A673 (cell line): ENCODE measurements around the gene SLC7A9. TPM values are rescaled to one million over a fixed set of nuclear protein-coding genes. Genes with fewer than 3 reads are reported as not detected.
"Not testable (repeated sequence)": the region's sequence is repeated elsewhere in the genome, so short reads cannot be mapped to it uniquely, and the experiment has no call there.

ENCODE experiments used
- BruUV-seq: library from RNA; stranded (reverse); fragments of 400-500 nt; replicated peaks from 2 replicates; lab custom pipeline; 2021; lab: Mats Ljungman, UMichigan
- CTCF ChIA-PET: fragments of 300-600 bp; sonication (Branson Sonifier 250); formaldehyde crosslinking; loops from one replicate; lab custom pipeline; 2022; ENCODE audit warnings: antibody characterized with exemption; lab: Charles Lee
- POLR2A ChIA-PET: fragments of 300-600 bp; sonication (Branson Sonifier 250); formaldehyde crosslinking; loops from one replicate; lab custom pipeline; 2022; ENCODE audit warnings: antibody characterized with exemption; ENCODE audit not compliant: low non-redundant PET; lab: Charles Lee
- DNase-seq: peaks from one replicate; pipeline ENCODE4 v3.0.0-alpha.2; 2015; ENCODE audit warnings: low spot score
- H3K27ac ChIP-seq: fragments of 200-600 bp; sonication (generic); 2 replicates; pipeline ENCODE4 v1.5.1; 2016; ENCODE audit warnings: mixed run types, low read depth, mild to moderate bottlenecking, mixed read lengths, antibody characterized with exemption, low read length; ENCODE audit not compliant: poor library complexity, severe bottlenecking
- H3K27me3 ChIP-seq: fragments of 200-600 bp; sonication (generic); replicated peaks from 2 replicates; pipeline ENCODE4 v1.6.1; 2017; ENCODE audit warnings: mixed run types, low read depth, mild to moderate bottlenecking, mixed read lengths, antibody characterized with exemption, low read length; ENCODE audit not compliant: insufficient read depth, poor library complexity
- H3K36me3 ChIP-seq: fragments of 200-600 bp; sonication (generic); 2 replicates; pipeline ENCODE4 v1.6.1; 2016; ENCODE audit warnings: mixed run types, mild to moderate bottlenecking, mixed read lengths, antibody characterized with exemption, low read length; ENCODE audit not compliant: insufficient read depth, poor library complexity, severe bottlenecking
- H3K4me1 ChIP-seq: fragments of 200-600 bp; sonication (generic); 2 replicates; pipeline ENCODE4 v1.6.1; 2017; ENCODE audit warnings: mixed run types, mild to moderate bottlenecking, mixed read lengths, antibody characterized with exemption, low read length; ENCODE audit not compliant: insufficient read depth, poor library complexity, severe bottlenecking
- H3K4me3 ChIP-seq: fragments of 200-600 bp; sonication (generic); 2 replicates; pipeline ENCODE4 v1.5.1; 2016; ENCODE audit warnings: low read depth, mixed run types, mild to moderate bottlenecking, mixed read lengths, low read length; ENCODE audit not compliant: poor library complexity, severe bottlenecking
- H3K9me3 ChIP-seq: fragments of 200-600 bp; sonication (generic); 2 replicates; pipeline ENCODE4 v1.6.1; 2016; ENCODE audit warnings: mixed run types, low read depth, mild to moderate bottlenecking, mixed read lengths, antibody characterized with exemption, low read length; ENCODE audit not compliant: poor library complexity, severe bottlenecking
- CTCF ChIP-seq: fragments of 300-800, 200-600 bp; sonication (generic); conservative IDR thresholded peaks from 2 replicates; pipeline ENCODE4 v1.5.1; 2017; ENCODE audit warnings: low read depth, mild to moderate bottlenecking, antibody characterized with exemption, low read length, moderate library complexity, mixed read lengths
- EZH2 ChIP-seq: fragments of 200-600 bp; sonication (generic); IDR thresholded peaks from 2 replicates; pipeline ENCODE4 v1.6.1; 2017; ENCODE audit warnings: borderline replicate concordance, low read depth, mild to moderate bottlenecking, mixed read lengths, antibody characterized with exemption, low read length; ENCODE audit not compliant: poor library complexity, severe bottlenecking
- intact Hi-C: fragments of 100-400 bp; cut with micrococcal nuclease; formaldehyde crosslinking; loops from one replicate; pipeline ENCODE4 v1.10.0; 2022; ENCODE audit not compliant: unreplicated experiment
- total RNA-seq: library from RNA; stranded (reverse); gene quantifications from 2 replicates; pipeline ENCODE4 v1.2.3, GENCODE V29; 2021

Gene SLC7A9
- total RNA-seq, 1 experiment from 2014 or later: 0.34 TPM

DNA sequence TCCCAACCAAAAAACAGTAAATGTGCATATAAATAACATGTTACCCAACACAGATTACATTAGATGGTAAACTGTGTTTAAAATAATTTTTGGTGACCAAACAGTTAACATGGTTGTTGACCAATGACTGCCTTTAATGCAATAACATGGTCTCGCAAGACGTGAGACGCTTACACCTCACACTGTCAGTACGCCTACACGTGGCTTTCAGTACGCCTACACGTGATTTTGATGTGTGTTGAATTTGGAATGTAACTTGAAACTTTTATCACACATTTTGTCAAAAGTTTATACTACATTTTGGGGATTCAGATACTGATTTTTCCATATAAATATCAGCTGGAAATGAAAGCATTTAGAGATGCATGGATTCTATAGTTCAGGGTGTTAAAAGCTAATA lies 32.0 kb downstream of the SLC7A9 start:
- Histone ChIP-seq H3K4me3 (no peak overlapping the region), H3K36me3 (no peaks in the 10 kb centered on the region), H3K27me3 (no peaks in the 10 kb centered on the region), H3K9me3 (peaks cover 11% of the 10 kb centered on the region), H3K27ac (no peak overlapping the region), H3K4me1 (no peaks in the 10 kb centered on the region)
- intact Hi-C loops: no loop called here
- ChIA-PET POLR2A (no interaction called here), CTCF (no interaction called here)
- BruUV-seq: no TSS peak
- no peak for TF ChIP-seq CTCF
- TF ChIP-seq EZH2: no peak
- no peak for DNase-seq

DNA sequence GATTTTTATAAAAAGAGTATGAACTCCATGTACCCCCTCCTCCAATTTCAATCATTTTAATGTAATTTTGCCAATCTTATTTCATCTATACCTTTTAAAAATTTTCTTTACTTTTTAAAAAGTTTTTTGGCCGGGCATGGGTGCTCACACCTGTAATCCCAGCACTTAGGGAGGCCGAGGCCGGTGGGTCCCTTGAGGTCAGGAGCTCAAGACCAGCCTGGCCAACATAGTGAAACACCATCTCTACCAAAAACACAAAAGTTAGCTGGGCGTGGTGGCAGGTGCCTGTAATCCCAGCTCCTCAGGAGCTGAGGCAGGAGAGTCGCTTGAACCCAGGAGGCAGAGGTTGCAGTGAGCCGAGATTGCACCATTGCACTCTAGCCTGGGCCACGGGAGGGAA lies 36.2 kb downstream of the SLC7A9 start:
- POLR2A ChIA-PET, intact Hi-C loops, H3K4me1 ChIP-seq, BruUV-seq, H3K9me3 ChIP-seq, H3K4me3 ChIP-seq, H3K36me3 ChIP-seq, H3K27me3 ChIP-seq, DNase-seq, H3K27ac ChIP-seq, CTCF ChIA-PET: not testable (repeated sequence)

- H3K36me3 ChIP-seq, H3K9me3 ChIP-seq, H3K4me3 ChIP-seq, BruUV-seq, DNase-seq, CTCF ChIA-PET, H3K27me3 ChIP-seq, H3K27ac ChIP-seq, POLR2A ChIA-PET, intact Hi-C loops, H3K4me1 ChIP-seq: not testable (repeated sequence)
Observed at GRCh38 chr19:32832825-32833224, 36.7 kb downstream of the SLC7A9 start.

DNA sequence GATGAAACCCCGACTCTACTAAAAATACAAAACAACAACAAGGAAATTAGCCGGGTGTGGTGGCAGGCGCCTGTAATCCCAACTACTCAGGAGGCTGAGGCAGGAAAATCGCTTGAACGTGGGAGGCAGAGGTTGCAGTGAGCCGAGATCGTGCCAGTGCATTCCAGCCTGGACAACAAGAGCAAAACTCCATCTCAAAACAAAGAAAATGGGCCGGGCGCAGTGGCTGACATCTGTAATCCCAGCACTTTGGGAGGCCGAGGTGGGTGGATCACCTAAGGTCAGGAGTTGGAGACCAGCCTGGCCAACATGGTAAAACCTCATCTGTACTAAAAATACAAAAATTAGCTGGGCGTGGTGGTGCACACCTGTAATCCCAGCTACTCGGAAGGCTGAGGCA lies 37.5 kb downstream of the SLC7A9 start:
- CTCF ChIA-PET, H3K4me1 ChIP-seq, H3K36me3 ChIP-seq, H3K9me3 ChIP-seq, H3K27me3 ChIP-seq, BruUV-seq, H3K27ac ChIP-seq, H3K4me3 ChIP-seq, POLR2A ChIA-PET, intact Hi-C loops, DNase-seq: not testable (repeated sequence)

DNA sequence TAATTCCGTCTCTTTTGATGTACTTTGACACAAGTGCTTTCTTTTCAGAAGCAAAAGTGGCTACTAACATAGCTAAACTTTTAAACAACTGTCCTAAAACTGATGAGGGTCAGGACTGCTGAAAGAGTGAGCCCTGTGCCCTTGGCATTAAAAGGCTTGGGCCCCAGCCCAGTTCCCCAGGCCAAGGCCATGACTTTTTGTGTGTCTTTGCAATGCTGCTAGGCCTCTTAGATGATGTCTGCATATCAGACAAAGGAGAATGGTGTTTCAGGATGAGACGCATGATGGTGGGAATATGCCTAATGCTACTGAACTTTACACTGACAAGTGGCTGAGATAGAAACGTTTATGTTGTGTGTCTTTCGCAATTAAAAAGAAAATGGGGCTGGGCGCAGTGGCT lies 38.0 kb downstream of the SLC7A9 start:
- ChIA-PET POLR2A (no interaction called here), CTCF (no interaction called here)
- Histone ChIP-seq H3K36me3 (no peaks in the 10 kb centered on the region), H3K9me3 (no peaks in the 10 kb centered on the region), H3K27me3 (no peaks in the 10 kb centered on the region), H3K4me3 (no peak overlapping the region), H3K27ac (no peak overlapping the region), H3K4me1 (no peaks in the 10 kb centered on the region)
- intact Hi-C loops: no loop called here
- TF ChIP-seq EZH2: no peak
- no peak for TF ChIP-seq CTCF
- no TSS peak for BruUV-seq
- DNase-seq: no peak
